NCI-H526 treated with DMSO at 0.1 percent for 48 hours (cell line): ENCODE data around the gene MAP2K1.
"Not testable (repeated sequence)": the region's sequence is repeated elsewhere in the genome, so short reads cannot be mapped to it uniquely, and the experiment has no call there.

Experiments used
- DNase-seq: peaks from one replicate; lab custom pipeline; 2025; lab: John Stamatoyannopoulos, UW

MAP2K1 gene

GRCh38 chr15:66476535-66476934, 89.8 kb downstream of the MAP2K1 start:
- no peak for DNase-seq

DNA sequence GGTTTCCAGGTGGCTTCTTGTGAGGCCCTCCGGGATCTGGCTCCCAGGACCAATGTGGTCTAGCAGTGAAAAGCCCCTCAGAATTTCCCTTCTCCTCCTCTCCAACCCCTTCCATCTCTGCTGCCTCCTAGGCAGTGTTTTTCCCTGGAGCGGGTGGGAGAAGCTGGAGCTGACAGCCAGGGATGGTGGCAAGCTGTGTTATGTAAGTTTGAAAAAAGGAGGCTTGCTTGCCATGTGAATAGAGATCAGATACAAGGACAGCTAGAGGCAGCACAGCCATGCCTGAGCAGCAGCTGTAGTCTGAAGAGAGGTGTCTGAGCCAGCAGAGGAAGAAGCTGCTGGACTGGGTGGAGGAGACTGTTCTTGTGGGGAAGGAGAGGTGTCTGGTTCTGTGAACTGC, 90.3 kb downstream of the MAP2K1 start:
- no peak for DNase-seq

DNA sequence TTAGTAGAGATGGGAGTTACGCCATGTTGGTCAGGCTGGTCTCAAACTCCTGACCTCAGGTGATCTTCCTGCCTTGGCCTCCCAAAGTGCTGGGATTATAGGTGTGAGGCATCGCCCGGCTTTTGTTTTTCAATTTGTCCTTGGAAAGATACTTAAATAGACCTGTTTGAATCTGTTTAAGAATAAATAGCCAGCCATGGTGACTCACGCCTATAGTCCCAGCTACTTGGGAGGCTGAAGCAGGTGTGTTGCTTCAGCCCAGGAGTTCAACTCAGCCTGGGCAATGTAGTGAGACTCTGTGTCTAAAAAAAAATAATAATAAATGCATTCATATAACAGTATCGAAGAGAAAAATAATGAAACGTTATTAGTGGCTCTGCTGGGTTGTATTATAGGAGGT, 93.6 kb downstream of the MAP2K1 start:
- DNase-seq, result no peak

DNA sequence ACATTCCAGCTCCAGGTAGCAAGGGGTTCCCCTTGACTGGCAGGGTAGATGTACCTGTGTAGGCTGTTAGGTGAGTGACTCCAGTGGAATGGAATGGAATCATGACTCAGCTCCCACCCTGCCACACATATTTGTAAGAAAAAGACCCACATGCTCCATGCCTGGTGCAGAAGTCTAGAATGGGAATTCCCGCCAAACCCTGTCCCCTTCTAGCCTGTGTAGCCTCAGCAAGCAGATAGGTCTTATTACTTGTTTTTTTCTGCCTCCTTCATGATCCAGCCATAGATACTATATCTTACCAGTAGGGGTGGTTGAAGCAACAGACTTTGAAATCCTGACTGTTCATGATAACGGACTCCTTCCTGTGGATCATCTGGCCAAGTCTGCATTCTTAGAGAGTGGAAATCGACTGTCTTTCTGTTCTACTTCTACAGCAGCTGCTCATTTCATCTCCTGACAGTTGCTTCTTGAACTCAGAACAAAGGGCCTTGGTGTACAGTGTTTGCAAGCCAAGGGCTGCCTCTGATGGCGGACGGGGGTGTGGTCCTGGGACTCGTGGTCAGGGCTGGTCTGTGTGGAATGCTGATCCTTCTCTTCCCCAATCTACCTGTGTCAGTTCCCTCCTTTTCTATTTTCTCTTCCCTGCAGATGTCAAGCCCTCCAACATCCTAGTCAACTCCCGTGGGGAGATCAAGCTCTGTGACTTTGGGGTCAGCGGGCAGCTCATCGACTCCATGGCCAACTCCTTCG, 94.6 kb downstream of the MAP2K1 start:
- no peak for DNase-seq

DNA sequence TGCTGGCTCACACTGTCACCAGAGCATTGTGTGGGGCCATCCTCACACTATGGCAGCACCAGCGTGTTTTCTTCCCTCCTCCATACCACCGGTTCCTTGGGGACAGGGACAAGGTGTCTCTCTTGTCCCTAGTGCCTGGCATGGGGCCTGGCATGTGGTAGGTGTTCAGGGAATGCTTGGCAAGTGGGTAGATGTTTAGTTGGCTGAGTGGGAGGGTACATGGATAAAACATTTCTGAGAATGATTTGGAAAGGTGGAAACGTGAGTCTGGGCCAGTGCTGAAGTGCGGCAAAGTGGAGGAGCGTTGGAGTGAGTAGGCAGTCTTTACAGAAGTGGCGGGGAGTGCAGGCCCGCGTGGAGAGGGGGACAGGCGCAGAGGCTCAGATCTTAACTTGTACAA, 95.8 kb downstream of the MAP2K1 start:
- no peak for DNase-seq

DNA sequence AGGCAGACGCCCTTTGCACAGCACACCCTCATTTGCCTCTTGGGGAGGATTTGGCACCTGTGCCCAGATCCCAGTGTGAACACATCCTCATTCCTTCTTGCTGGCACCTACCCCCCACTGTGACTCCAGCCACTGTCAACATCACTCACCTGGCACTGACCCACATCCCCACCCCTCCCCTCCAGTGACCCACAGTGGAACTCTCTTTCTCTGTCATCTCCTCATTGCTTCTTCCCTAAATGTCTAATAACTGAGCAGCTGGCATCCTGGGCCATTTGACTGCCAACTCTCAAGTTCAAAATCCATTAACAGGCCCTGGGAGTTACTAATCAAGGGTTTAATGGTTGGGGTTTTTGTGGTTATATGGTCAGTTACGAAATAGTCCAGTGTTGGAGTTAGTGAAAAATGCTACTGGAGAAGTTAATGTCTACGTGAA, 96.4 kb downstream of the MAP2K1 start:
- no peak for DNase-seq

GRCh38 chr15:66484539-66485112, 97.9 kb downstream of the MAP2K1 start:
- DNase-seq, result no peak

- no peak for DNase-seq
These were observed 100.2 kb downstream of the MAP2K1 start for GRCh38 chr15:66486887-66487286.

GRCh38 chr15:66488525-66488924, 101.8 kb downstream of the MAP2K1 start:
- no peak for DNase-seq

DNA sequence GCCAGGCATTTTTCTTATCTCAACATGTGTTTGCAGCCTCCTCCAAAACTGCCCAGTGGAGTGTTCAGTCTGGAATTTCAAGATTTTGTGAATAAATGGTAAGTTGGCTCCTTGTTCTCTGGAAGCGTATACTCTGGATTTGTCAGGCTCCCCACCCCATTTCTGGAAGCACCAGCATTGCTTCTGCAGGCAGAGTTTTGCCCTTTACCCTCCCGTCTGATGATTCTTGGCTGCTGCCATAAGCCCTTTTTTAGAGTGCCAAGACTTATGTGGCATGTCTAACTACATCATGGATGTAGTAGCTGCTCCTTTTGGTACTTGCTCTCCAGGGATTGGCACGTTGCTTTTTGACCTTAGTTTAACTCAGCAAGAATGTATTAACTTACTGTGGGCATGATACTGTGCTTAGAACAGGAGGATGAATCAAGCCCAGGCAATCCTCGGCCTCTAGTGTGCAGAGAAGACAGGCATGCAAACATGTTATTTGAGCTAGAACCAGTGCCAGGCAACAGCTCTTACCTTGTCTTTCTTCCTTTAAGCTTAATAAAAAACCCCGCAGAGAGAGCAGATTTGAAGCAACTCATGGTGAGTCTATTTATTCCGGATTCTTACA, 102.6 kb downstream of the MAP2K1 start:
- DNase-seq, result no peak

DNA sequence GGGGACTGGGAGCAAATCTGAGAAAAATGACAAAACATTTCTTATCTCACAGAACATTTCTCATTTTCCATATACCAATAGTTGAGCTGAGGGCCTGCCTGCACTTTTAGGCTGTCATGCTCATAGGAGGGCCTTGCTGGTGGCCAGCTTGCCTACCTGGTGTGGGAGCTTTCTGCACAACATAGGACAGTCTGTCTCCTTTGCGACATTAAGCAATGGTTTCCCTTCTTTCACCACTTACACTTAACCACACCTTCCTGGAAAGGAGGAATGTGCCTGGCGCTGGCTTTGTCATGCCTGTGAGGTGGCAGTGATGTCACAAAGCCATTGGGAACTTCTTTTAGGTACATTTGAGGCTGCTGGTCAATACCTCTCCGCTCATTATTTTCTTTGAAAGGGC, 105.1 kb downstream of the MAP2K1 start:
- no peak for DNase-seq

GRCh38 chr15:66494262-66494661, 107.5 kb downstream of the MAP2K1 start:
- no peak for DNase-seq

DNA sequence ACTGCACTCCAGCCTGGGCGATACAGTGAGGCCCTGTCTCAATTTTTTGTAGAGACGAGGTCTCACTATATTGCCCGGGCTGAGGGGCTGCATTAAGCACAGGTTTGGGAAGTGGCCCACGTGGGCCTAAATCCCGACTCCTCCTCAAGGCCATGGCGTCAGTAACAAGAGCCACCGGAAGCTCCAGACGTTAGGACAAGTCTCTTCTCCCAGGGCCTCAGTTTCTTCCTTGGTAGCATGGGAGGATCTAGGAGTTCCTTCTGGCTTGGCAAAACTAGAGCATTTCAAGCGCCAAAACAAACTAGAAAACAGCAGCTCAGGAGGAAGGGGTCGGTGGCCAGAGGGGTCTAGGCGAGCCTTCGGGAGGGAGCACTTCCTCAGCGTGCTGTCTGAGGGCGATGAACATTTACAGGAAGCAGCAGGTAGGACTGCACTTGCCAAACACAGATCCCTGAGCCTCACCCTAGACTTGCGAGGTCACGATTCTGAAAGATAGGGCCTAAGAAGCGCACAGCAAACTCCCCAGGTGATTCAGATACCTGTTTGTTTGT, 110.3 kb downstream of the MAP2K1 start:
- no peak for DNase-seq

DNA sequence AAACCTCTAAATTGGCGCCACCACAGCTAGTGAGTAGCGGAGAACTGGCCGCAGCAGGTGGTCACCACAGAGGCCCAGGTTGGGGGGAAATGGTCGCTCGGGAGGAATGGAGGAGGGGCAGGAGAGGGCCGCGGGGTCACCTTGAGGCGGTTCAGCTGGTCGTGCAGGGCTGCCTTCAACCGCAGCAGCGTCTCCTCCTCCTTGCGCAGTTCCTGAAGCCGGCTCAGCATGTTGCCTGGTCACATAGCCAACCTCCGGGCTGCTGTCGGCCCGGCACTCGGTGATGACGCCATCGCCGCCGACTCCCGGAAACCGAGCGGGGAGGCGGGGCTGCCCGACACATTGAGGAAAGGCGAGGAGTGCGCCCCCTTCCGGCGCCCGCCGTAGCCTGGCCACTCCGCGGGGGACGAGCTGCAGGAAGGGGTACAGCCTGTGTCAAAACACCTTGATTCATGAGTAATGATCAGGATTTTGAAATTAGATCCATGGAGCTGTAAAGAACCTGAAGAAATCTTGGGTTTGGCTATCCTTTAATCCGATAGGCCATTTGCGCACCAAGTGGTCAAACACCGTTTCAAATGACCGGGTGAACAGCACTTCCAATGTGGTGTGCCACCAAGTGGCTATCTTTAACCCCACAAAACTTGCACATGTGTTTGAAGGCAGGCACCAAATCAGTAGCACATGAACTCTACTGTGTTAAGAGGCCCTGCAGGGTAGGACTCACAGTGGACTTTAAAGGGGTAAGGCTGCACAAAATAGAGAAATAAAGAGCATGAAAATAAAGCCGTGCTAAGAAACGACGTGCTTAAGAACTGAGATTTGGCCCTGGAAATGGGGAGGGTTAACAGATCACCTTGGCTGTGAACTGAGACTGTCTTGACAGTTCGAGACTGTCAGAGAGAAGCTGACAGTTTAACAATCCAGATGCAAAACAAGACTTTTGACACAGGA, 111.1 kb downstream of the MAP2K1 start, which contains the start of gene SNAPC5:
Gene SNAPC5, minus strand, starts transcription at position 261 of the 954 bp plus-strand sequence. Its CDS starts 31 bp downstream, at position 230.
- peak; percentile 81 for DNase-seq

DNA sequence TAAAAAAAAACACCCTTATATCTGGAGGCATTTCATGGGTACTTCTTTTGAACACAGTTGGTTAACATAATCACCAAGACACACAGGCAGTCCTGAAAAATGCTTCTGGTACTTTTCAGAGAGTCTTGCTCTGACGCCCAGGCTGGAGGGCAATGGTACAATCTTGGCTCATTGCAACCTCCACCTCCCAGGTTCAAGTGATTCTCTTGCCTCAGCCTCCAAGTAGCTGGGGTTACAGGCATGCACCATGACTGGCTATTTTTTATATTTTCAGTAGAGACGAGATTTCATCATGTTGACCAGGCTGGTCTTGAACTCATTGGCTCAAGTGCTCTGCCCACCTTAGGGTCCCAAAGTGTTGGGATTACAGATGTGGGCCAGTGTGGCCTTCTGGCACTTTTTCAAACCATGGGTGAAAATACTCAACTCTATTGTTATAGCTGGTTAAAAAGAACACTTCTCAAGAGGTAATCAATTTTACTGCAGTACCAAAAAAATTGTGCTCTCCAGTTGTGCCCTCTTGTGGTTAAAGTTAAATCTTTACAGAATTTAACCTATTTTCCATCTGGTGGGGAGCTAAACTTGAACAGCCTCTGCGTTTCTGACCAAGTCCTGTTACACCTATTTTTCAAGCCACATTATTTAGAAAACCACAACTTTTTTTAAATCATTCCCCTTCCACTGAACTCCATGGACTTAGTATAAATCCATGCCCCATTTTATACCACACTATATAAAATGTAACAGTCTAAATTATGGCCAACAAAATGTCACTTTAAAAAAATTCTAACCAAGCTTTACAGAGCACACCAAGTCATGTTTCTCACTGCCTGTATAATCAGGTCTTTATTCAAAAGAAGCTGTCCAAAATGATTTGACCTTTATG, 112.0 kb downstream of the MAP2K1 start:
- no peak for DNase-seq

DNA sequence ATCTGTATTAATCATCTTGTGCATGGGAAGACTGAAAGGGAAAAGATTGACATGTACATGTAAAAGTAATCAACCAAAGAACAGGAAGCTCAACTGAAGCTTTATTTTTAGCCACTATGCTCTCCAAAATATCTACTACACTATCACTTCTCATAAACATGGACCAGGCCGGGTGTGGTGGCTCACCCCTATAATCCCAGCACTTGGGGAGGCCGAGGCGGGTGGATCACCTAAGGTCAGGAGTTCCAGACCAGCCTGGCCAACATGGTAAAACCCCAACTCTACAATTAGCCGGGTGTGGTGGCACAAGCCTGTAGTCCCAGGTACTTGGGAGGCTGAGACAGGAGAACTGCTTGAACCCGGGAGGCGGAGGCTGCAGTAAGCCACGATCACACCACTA, 113.6 kb downstream of the MAP2K1 start:
- not testable (repeated sequence) for DNase-seq

DNA sequence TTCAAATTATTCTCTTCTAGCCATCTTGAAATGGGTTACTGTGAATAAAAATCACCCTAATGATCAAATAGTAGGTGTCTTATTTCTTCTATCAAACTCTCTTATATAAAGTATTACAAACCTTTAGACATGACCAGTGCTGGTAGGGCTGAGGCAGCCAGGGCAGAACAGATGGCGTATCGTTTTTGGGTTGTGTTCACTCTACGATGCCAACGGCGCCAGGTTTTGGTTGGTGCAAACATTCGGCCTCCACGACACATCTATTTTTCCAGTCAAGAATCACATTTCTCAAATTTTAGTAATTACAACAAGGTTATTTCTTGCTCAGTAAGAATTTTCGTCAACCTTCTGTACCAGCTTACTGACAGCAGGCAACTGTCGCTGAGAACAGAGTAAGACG, 115.8 kb downstream of the MAP2K1 start:
- no peak for DNase-seq

DNA sequence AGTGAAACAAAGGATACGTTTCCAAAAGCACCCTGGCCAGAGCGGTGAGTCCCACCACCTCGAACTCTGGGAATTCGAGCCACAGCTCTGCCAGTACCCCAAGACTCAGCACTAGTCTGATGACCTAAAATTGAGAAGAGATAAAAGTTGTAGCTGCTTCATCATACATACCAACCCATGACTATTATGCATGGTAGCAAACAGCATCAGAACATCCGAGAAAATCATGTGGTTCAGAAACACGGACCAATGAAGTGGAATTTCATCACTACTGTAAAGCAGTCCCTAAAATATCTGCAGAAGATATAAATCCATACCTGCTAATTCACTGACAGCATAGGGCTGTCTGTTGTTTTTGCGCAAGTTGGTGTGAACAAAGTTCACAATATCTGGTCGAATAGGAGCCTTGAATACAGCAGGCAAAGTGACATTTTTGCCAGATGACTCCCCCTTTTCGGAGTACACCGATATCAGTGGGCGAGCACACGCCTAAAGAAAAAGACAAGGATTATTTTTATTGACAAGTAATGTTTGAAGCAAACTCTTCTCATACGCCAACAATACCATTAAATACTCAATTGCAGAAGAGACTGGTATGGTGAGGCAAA, 116.4 kb downstream of the MAP2K1 start:
- not testable (repeated sequence) for DNase-seq

DNA sequence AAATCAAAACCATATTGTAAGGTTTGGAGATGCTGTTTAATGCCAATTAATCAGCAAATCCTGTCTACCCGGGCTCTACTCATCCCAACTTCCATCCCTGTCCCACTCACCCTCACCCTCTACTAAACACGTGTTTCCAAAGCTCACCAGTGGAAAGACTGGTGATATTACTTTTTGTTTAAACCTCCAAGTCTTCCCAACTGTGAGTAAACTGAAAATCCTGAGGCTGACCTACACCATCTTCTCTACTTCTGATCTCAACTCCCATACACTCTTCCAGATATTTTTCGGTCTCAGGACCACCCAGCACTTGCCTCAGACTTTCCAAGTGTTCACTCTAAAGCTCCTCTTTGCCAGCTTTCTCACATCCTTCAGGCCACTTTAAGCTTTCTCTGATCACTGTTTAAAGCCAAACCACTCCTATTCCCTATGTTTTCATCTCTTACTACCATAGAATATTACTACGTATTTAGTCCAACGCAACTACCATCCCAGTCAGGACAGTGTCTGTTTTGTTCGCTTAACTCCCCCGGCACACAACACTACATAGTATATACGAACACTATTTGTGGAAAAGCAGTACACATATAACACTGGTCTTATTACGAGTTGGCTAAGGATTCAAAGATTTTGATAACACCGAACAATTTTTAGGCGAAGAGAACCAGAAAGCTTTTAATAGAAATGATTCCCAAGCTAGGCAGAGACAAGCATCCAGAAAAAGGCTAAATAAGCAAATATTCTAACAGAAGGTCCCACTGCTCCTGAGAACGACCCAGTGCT, 117.3 kb downstream of the MAP2K1 start:
- DNase-seq, result no peak
